ENCODE measurements around the gene E2F2.

The E2F2 gene

GRCh38 chr1:23554127-23554480 is 23.1 kb upstream of the E2F2 start:
- TF ChIP-seq, protein P1, sequence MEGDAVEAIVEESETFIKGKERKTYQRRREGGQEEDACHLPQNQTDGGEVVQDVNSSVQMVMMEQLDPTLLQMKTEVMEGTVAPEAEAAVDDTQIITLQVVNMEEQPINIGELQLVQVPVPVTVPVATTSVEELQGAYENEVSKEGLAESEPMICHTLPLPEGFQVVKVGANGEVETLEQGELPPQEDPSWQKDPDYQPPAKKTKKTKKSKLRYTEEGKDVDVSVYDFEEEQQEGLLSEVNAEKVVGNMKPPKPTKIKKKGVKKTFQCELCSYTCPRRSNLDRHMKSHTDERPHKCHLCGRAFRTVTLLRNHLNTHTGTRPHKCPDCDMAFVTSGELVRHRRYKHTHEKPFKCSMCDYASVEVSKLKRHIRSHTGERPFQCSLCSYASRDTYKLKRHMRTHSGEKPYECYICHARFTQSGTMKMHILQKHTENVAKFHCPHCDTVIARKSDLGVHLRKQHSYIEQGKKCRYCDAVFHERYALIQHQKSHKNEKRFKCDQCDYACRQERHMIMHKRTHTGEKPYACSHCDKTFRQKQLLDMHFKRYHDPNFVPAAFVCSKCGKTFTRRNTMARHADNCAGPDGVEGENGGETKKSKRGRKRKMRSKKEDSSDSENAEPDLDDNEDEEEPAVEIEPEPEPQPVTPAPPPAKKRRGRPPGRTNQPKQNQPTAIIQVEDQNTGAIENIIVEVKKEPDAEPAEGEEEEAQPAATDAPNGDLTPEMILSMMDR (conservative IDR thresholded peaks at IDR 0.05), result no peak
- TF ChIP-seq ZFX (IDR thresholded peaks at IDR 0.05), result no peak
- H3K27ac ChIP-seq, result peak overlapping the region; percentile 99

- TF ChIP-seq ZFX (IDR thresholded peaks at IDR 0.05), result no peak
- H3K27ac ChIP-seq, result peak overlapping the region; percentile 99
These were observed 22.4 kb upstream of the E2F2 start for GRCh38 chr1:23553231-23554126.

- TF ChIP-seq, protein P1 (conservative IDR thresholded peaks at IDR 0.05), result no peak
- no peak for TF ChIP-seq ZFX (IDR thresholded peaks at IDR 0.05)
- no peak overlapping the region for H3K27ac ChIP-seq
These were observed 20.8 kb upstream of the E2F2 start for GRCh38 chr1:23551849-23552248.

DNA sequence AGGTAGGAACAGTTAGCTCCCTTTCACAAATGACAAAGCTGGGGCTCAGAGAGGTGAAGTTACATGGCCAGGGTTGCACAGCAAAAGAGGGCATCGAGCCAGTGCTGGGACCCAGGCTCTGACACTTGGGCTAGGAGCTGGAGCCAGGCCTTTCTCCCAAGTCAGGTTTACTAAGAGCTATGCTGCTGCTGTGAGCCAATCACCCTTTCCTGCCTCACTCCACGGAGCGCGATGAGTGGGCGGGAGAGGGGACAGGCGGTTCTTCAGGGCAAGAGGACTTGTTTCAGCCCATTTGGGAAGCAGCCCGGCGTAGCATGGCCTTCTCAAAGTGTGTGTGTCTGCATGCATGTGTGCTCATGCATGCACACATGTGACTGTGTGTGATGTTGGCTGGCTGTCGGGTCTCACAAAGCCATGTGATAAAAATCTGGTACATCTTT is 17.7 kb upstream of the E2F2 start:
- TF ChIP-seq ZFX (IDR thresholded peaks at IDR 0.05), result no peak
- TF ChIP-seq, protein P1 (conservative IDR thresholded peaks at IDR 0.05), result no peak
- H3K27ac ChIP-seq, result no peak overlapping the region

GRCh38 chr1:23546897-23547584 is 16.0 kb upstream of the E2F2 start:
- H3K27ac ChIP-seq, result no peak overlapping the region
- TF ChIP-seq ZFX (IDR thresholded peaks at IDR 0.05), result no peak
- TF ChIP-seq, protein P1 (conservative IDR thresholded peaks at IDR 0.05), result no peak

- H3K27ac ChIP-seq, result no peak overlapping the region
- TF ChIP-seq, protein P1 (conservative IDR thresholded peaks at IDR 0.05), result no peak
- no peak for TF ChIP-seq ZFX (IDR thresholded peaks at IDR 0.05)
These were observed 14.8 kb upstream of the E2F2 start for GRCh38 chr1:23545851-23546250.

- TF ChIP-seq, protein P1 (conservative IDR thresholded peaks at IDR 0.05), result peak; percentile 80
- no peak for TF ChIP-seq ZFX (IDR thresholded peaks at IDR 0.05)
These were observed 13.7 kb upstream of the E2F2 start for GRCh38 chr1:23544444-23545389.

More at GRCh38 chr1:23544444-23545389, 13.7 kb upstream of the E2F2 start:
- no peak overlapping the region for H3K27ac ChIP-seq
